ENCODE measurements around the gene RER1.
"Not testable (repeated sequence)": the region's sequence is repeated elsewhere in the genome, so short reads cannot be mapped to it uniquely, and the experiment has no call there.

Gene RER1

GRCh38 chr1:2431518-2431917 is 39.9 kb downstream of the RER1 start:
- no peak for DNase-seq

- no peak for DNase-seq
Observed at GRCh38 chr1:2432441-2432844, 40.8 kb downstream of the RER1 start.

- DNase-seq = no peak
Observed at GRCh38 chr1:2433196-2433595, 41.6 kb downstream of the RER1 start.

- DNase-seq = no peak
Observed at GRCh38 chr1:2433936-2434655, 42.5 kb downstream of the RER1 start.

- DNase-seq = no peak
Observed at GRCh38 chr1:2435091-2435490, 43.5 kb downstream of the RER1 start.

GRCh38 chr1:2435746-2436355 is 44.2 kb downstream of the RER1 start:
- DNase-seq = no peak

- no peak for DNase-seq
Observed at GRCh38 chr1:2436876-2437275, 45.2 kb downstream of the RER1 start.

GRCh38 chr1:2437617-2438016 is 46.0 kb downstream of the RER1 start:
- DNase-seq = no peak

GRCh38 chr1:2438038-2438437 is 46.4 kb downstream of the RER1 start:
- DNase-seq = no peak

- DNase-seq = no peak
Observed at GRCh38 chr1:2438641-2439040, 47.0 kb downstream of the RER1 start.

GRCh38 chr1:2439369-2439768 is 47.7 kb downstream of the RER1 start:
- DNase-seq = no peak

GRCh38 chr1:2440346-2440745 is 48.7 kb downstream of the RER1 start:
- DNase-seq = not testable (repeated sequence)

GRCh38 chr1:2441746-2442145 is 50.1 kb downstream of the RER1 start:
- DNase-seq = no peak

GRCh38 chr1:2442661-2443060 is 51.0 kb downstream of the RER1 start:
- DNase-seq = no peak

GRCh38 chr1:2443277-2444137 is 51.9 kb downstream of the RER1 start:
- DNase-seq = no peak

- DNase-seq = no peak
Observed at GRCh38 chr1:2444138-2444591, 52.5 kb downstream of the RER1 start.

GRCh38 chr1:2445162-2445822 is 53.7 kb downstream of the RER1 start:
- DNase-seq = no peak

GRCh38 chr1:2445823-2446215 is 54.2 kb downstream of the RER1 start:
- no peak for DNase-seq

GRCh38 chr1:2446394-2446793 is 54.8 kb downstream of the RER1 start:
- no peak for DNase-seq

GRCh38 chr1:2446861-2447260 is 55.2 kb downstream of the RER1 start:
- no peak for DNase-seq

- no peak for DNase-seq
Observed at GRCh38 chr1:2447276-2448097, 55.8 kb downstream of the RER1 start.

GRCh38 chr1:2448098-2448445 is 56.4 kb downstream of the RER1 start:
- peak in 2 of 3 donors; percentile 8 to 15 for DNase-seq

Measured in suppressor macrophage treated with lipopolysaccharide for 1 hour (primary cell).